GM12873 (cell line): ENCODE data around the gene CDC42BPB.

Experiments used
- TF ChIP-seq, protein P1 (sequence below): IDR thresholded peaks from 2 replicates; pipeline ENCODE4 v1.5.1; 2012; ENCODE audit warnings: low read depth, mild to moderate bottlenecking, moderate library complexity, low read length, control low read depth; ENCODE audit not compliant: insufficient read depth; ENCODE audit errors: missing control alignments

Gene CDC42BPB

DNA sequence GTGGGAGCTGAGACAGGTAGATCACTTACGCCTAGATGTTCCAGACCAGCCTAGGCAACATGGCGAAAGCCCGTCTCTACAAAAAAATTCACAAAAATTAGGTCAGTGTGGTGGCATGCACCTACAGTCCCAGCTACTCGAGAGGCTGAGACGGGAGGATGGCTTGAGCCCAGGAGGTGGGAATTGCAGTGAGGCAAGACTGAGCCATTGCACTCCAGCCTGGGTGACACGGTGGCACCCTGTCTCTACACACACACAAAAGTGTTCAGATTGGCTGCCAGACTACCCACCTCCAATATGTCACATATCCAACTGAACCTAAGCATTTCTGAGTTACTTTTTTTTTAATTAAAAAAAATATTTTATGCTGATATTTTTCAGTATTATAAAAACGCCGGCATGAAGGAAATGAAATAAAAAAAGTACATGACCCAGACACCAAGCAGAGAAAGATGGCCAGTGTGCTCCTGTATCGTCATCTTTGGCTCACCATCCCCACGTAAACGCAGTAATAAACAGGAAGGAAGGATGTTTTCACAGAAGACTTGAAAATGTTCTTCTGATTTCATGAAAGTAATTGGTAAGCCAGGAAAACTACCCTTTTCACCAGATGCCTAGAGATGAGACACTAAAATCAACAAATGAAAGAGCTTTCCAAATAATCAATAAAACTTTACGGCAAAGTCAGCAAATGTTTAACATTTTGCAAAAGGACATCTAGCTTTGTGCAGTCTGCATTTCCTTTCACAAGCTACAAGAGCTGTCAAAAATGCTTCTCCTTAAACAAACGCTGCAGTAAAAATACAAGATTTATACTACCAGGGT, 26.4 kb downstream of the CDC42BPB start:
- TF ChIP-seq, protein P1, sequence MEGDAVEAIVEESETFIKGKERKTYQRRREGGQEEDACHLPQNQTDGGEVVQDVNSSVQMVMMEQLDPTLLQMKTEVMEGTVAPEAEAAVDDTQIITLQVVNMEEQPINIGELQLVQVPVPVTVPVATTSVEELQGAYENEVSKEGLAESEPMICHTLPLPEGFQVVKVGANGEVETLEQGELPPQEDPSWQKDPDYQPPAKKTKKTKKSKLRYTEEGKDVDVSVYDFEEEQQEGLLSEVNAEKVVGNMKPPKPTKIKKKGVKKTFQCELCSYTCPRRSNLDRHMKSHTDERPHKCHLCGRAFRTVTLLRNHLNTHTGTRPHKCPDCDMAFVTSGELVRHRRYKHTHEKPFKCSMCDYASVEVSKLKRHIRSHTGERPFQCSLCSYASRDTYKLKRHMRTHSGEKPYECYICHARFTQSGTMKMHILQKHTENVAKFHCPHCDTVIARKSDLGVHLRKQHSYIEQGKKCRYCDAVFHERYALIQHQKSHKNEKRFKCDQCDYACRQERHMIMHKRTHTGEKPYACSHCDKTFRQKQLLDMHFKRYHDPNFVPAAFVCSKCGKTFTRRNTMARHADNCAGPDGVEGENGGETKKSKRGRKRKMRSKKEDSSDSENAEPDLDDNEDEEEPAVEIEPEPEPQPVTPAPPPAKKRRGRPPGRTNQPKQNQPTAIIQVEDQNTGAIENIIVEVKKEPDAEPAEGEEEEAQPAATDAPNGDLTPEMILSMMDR, result no peak

DNA sequence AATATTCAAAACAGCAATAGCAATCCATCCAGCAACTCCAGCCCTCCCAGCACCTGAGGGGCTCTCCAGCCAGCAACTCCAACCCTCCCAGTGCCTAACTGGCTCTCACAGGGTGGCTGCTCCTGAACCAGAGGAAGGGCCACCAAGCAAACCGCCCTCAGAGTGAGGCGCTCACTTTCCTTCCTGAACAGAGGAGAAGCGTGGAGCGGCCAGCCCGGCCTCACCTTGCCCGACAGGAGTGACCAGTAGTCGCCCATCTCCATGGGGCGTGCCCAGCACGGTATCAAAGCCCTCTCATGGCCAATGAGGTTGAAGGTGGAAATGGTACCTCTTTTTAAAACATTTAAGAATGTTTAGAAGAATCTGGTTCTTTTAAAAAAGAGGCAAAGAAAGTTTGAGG, 27.4 kb downstream of the CDC42BPB start:
- TF ChIP-seq, protein P1, result no peak

DNA sequence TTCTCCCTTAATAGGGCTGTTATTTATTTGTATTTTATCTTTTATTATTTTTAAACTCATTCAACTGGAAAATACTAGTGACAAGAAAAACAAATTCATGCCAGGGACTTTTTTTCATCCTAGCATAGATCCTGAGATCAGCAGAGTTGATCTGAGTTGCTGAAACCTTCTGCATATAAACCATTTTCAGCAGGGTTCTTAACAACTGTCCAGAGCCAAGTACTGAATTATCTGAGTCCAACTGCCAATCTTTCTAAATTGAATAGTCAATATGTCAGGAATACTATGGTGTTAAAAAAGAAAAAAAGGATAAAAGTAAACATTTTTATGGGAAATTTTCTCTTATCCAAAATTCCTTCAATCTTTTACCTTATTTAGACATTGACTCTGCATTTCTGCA, 28.6 kb downstream of the CDC42BPB start:
- TF ChIP-seq, protein P1, result no peak

DNA sequence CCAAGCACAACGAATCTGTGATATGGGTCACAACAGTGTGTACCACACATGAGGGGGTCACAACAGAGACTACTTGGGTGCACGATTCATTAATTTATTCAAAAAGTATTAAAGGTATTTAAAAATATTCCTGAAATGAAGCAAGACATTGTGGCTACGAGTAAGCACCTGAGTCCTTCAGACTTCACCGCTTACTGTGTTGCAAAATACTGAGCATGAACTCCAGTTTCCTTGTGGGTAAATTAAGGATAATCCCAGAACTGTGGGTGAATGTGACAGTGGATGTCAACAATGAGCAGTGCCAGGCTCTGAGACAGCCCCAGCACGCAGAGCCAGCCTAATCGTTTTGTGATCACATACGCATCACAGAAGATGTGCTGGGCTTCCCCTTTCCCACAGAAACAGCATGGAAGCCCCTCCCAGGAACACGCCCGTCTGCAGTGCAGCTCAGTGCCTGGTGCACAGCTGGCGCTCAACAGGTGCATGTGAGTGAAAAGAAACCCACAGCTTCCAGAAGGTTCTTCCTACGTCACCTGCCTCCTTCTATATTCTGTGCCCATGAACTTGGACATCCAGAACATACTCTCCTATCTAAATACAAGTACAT, 29.1 kb downstream of the CDC42BPB start:
- TF ChIP-seq, protein P1, result no peak

DNA sequence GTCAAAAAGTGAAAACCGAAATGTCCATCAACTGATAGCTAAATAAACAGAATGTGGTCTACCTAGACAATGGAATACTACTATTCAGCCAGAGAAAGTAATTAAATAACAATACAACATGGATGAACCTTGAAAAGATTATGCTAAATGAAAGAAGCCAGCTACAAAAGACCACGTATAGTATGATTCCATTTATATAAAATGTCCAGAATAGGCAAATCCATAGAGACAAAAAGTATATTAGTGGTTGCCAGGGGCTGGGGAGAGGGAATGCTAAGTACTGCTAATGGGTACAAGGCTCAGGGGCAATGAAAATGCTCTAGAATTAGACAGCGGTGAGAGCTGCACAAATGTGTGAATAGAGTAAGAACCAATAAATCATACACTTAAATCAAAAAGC, 29.9 kb downstream of the CDC42BPB start:
- TF ChIP-seq, protein P1, result no peak

DNA sequence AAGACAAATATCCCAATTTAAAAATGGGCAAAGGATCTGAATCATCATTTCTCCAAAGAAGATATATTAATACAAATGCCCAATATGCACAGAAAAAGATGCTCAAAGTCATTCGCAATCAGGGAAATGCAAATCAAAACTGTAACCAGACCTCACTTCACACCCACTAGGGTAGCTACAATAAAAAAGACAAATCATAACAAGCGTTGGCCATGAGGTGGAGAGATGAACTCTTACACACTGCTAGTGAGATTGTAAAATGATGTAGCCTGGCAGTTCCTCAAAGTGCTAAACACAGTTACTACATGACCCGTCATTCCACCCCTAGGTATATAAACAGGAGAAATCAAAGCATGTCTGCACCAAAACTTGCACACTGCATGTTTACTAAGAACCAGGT, 30.4 kb downstream of the CDC42BPB start:
- TF ChIP-seq, protein P1, result no peak

DNA sequence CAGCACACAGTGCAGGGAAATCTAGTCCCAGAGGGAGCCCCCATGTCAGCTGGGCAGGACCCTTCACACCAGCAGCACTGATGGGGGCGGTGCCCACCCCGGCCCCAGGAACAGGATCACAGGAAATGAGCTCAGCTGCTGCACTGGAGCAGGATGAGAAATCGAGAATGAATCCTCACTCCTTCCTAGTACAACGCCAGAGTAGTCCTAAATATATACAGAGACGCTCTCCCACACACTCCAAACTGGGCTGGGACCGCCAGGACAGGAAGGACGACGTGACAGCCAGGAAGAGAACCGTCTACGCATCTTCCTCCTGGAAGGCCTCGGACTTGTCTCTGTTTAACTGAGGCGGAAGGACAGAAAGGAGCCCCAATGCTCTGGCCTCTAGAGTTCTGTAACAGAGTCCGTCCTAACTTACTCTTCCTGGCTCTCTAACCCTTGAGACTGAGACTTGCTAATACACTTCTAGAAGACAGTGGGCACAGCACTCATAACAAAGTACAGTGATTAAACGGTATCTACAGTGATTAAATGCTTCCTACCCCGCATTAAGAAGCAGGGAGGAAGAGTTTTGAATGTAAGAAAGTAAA, 33.4 kb downstream of the CDC42BPB start:
- TF ChIP-seq, protein P1, result no peak
